Measurements from ENCODE around the gene FNDC11. TPM values are rescaled to one million over a fixed set of nuclear protein-coding genes. Genes with fewer than 3 reads are reported as not detected.

Gene FNDC11
- total and polyA plus RNA-seq, 10 donors = 0.33 to 2.0 (median 1.00) TPM

DNA sequence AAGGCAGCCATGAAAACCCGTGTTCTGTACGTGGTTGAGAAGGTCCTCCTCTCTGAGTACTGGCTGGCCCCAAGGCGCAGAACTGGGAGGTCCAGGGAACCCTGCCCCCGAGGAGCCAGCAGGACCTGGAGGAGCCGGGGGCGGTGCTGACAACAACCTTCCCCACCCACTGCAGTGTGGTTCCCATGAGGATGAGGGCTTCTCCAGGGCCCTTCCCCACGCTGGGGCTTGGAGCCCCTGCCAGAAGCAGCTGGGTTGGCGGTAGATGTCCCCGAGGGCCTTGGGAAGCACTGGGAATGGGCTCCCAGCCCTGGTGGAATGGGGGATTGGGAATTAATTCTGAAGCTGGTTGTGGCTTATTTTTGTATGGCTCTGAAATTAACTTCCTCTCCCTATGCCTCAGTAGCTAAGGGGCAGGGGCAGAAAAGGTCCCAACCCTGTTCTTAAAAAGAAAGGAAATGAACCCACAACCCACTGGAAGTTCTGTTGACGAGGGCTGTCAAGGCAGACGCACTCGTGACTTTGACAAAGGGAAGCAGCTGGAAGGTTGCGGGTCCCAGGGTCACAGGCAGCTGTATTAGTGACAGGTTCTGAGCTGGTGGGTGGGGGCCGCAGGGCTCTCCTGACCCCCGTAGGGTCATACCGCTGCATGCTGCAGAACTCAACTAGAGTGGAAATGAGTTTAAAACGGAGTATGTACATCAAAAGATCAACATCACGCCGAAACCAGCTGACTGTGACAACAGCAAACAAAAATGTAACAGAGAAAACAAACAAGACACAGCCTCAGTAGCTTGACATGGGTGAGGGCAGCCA, 34.0 kb downstream of the FNDC11 start:
- H3K4me3 ChIP-seq = no peak overlapping the region
- TF ChIP-seq POLR2AphosphoS5 (IDR thresholded peaks at IDR 0.05) (peak in 1 of 3 donors; percentile 55), POLR2A (IDR thresholded peaks at IDR 0.05) (no peak)
- TF ChIP-seq, protein P1, sequence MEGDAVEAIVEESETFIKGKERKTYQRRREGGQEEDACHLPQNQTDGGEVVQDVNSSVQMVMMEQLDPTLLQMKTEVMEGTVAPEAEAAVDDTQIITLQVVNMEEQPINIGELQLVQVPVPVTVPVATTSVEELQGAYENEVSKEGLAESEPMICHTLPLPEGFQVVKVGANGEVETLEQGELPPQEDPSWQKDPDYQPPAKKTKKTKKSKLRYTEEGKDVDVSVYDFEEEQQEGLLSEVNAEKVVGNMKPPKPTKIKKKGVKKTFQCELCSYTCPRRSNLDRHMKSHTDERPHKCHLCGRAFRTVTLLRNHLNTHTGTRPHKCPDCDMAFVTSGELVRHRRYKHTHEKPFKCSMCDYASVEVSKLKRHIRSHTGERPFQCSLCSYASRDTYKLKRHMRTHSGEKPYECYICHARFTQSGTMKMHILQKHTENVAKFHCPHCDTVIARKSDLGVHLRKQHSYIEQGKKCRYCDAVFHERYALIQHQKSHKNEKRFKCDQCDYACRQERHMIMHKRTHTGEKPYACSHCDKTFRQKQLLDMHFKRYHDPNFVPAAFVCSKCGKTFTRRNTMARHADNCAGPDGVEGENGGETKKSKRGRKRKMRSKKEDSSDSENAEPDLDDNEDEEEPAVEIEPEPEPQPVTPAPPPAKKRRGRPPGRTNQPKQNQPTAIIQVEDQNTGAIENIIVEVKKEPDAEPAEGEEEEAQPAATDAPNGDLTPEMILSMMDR (IDR thresholded peaks at IDR 0.05 in 8 of 11, conservative IDR thresholded peaks at IDR 0.05 in 3 of 11) = no peak
- DNase-seq = no peak
- H3K27me3 ChIP-seq (replicated peaks in 1 of 7) = no peaks in the 10 kb centered on the region
- intact Hi-C loops (cut with DNase I; ENCODE audit: low total_unique reads) = no loop called here
- peaks cover 0 to 31% (median 12%) of the 10 kb centered on the region in 6 donors for H3K4me1 ChIP-seq
- peak overlapping the region in 4 of 8 donors; percentile 41 to 74 (median 56) for H3K27ac ChIP-seq
- no peaks in the 10 kb centered on the region for H3K9me3 ChIP-seq
- H3K36me3 ChIP-seq = peaks cover 0 to 64% (median 40%) of the 10 kb centered on the region in 6 donors
- WGBS, 5 donors = 36 to 43% (median 38%) methylated on average over 14 to 19 of the region's 19 CpGs

DNA sequence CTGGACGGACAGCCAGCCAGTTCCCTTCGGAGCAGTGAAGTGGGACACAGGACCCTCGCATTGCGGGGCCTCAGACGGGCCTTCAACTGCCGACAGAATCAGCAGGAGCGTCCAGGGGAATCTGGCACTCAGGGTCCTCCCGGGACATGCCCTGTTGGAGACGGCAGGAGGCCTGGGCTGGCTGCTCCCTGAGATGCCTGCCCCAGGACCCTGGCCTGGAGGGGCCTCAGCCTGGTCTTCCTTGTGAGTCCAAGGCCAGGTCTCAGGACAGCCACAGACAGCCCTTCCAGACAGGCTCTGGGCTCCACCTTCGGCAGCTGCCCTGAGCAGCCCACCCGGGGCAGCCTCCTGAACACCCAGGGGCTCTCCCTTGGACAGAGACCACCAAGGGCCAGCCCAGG, 34.7 kb downstream of the FNDC11 start:
- intact Hi-C loops (cut with DNase I; ENCODE audit: low total_unique reads) = no loop called here
- DNase-seq = no peak
- Histone ChIP-seq H3K27ac (peak overlapping the region in 3 of 8 donors; percentile 41 to 74 (median 59)), H3K4me1 (peaks cover 0 to 31% (median 12%) of the 10 kb centered on the region in 6 donors), H3K4me3 (no peak overlapping the region), H3K9me3 (no peaks in the 10 kb centered on the region), H3K36me3 (peaks cover 0 to 71% (median 46%) of the 10 kb centered on the region in 6 donors), H3K27me3 (replicated peaks in 1 of 7) (no peaks in the 10 kb centered on the region)
- TF ChIP-seq POLR2A (IDR thresholded peaks at IDR 0.05) (no peak), POLR2AphosphoS5 (IDR thresholded peaks at IDR 0.05) (no peak)
- TF ChIP-seq, protein P1 (IDR thresholded peaks at IDR 0.05 in 8 of 11, conservative IDR thresholded peaks at IDR 0.05 in 3 of 11) = no peak
- 88 to 92% (median 89%) methylated on average over 8 to 11 of the region's 11 CpGs for WGBS, 5 donors

DNA sequence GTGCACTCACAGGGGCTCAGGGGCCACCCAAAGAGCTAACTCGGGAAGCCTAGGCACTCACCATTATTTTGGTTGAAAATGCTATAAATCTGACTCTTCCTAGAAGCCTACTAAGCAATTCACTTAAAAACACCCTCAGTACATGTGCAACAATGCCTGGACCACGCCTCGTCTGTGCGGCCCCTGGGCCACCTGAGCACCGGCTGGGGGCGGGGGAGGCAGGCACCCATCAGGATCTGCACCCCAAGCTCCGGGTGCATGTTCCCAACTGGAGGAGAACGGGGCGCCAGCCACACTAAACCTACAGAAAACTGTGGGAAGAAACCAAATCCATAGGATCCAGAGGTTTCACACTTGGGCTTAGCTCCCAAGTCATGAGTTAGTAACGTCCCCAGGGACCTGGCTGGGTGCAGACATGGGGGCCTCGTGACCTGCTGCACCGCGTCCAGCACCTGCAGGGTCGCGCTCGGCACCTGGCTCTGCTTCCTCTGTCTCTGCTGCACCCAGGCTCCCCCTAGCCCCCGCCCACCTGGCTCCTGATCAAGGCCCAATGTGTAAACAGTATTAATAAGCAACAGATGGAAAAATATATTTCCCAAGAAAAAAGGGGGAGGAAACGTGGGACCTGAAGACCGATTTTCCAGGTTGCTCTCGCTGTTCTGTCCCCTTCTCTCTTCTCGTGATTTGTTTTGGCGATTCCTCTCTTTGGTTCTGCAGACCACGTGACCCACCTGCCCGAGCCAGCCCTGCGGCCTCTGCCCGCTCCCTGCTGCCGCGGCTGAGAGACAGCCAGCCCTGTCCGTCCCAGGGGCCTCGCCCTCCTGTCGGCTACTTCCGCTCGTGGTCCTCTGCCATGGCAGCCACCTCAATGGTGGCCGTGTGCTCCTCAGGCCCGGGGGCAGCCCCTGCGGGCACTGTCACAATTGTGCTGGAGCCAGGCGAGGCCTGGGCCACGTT, 35.6 kb downstream of the FNDC11 start:
- no peak for DNase-seq
- intact Hi-C loops (cut with DNase I; ENCODE audit: low total_unique reads) = no loop called here
- peaks cover 0 to 31% (median 12%) of the 10 kb centered on the region in 6 donors for H3K4me1 ChIP-seq
- WGBS, 5 donors = 91 to 95% (median 94%) methylated on average over 36 to 38 of the region's 38 CpGs
- H3K27me3 ChIP-seq (replicated peaks in 1 of 7) = no peaks in the 10 kb centered on the region
- H3K9me3 ChIP-seq = no peaks in the 10 kb centered on the region
- no peak overlapping the region for H3K4me3 ChIP-seq
- TF ChIP-seq, protein P1 (IDR thresholded peaks at IDR 0.05 in 8 of 11, conservative IDR thresholded peaks at IDR 0.05 in 3 of 11) = no peak
- no peak for TF ChIP-seq POLR2A (IDR thresholded peaks at IDR 0.05)
- TF ChIP-seq POLR2AphosphoS5 (IDR thresholded peaks at IDR 0.05) = no peak
- peaks cover 0 to 80% (median 54%) of the 10 kb centered on the region in 6 donors for H3K36me3 ChIP-seq
- peak overlapping the region in 1 of 8 donors; percentile 74 for H3K27ac ChIP-seq
